Progenitor cell of endocrine pancreas (in vitro differentiated cells): ENCODE measurements around the gene SLC34A2. TPM values are rescaled to one million over a fixed set of nuclear protein-coding genes. Genes with fewer than 3 reads are reported as not detected.
"Not testable (repeated sequence)": the region's sequence is repeated elsewhere in the genome, so short reads cannot be mapped to it uniquely, and the experiment has no call there.

Source experiments
- DNase-seq: peaks from one replicate; pipeline ENCODE4 v3.0.0; 2021; ENCODE audit warnings: low spot score; ENCODE audit not compliant: unreplicated experiment
- H3K27ac Mint-ChIP-seq: 2 replicates; pipeline ENCODE4 v1.8.0; 2021; ENCODE audit warnings: mild to moderate bottlenecking, moderate library complexity, mixed read lengths
- H3K27me3 Mint-ChIP-seq: 2 replicates; pipeline ENCODE4 v1.8.0; 2021; ENCODE audit warnings: mixed read lengths
- H3K36me3 Mint-ChIP-seq: 2 replicates; pipeline ENCODE4 v1.8.0; 2022; ENCODE audit warnings: mixed read lengths; ENCODE audit not compliant: insufficient read depth
- H3K4me1 Mint-ChIP-seq: 2 replicates; pipeline ENCODE4 v1.8.0; 2021; ENCODE audit warnings: low read depth, mixed read lengths
- H3K4me3 Mint-ChIP-seq: 2 replicates; pipeline ENCODE4 v1.8.0; 2021; ENCODE audit warnings: low read depth, mild to moderate bottlenecking, moderate library complexity, mixed read lengths
- H3K9me3 Mint-ChIP-seq: 2 replicates; pipeline ENCODE4 v1.8.0; 2021; ENCODE audit warnings: low read depth, mixed read lengths
- total RNA-seq: library from RNA; stranded (reverse); gene quantifications from 2 replicates; pipeline ENCODE4 v1.2.1, GENCODE V29; 2021
- TF ChIP-seq, protein P1 (sequence below): fragments of 200-600 bp; sonication (generic); IDR thresholded peaks from one replicate; pipeline ENCODE4 v1.5.0; 2021; ENCODE audit warnings: antibody characterized with exemption, mild to moderate bottlenecking; ENCODE audit not compliant: unreplicated experiment

SLC34A2 gene
- total RNA-seq, 1 donor from 2014 or later, result 1.1 TPM

DNA sequence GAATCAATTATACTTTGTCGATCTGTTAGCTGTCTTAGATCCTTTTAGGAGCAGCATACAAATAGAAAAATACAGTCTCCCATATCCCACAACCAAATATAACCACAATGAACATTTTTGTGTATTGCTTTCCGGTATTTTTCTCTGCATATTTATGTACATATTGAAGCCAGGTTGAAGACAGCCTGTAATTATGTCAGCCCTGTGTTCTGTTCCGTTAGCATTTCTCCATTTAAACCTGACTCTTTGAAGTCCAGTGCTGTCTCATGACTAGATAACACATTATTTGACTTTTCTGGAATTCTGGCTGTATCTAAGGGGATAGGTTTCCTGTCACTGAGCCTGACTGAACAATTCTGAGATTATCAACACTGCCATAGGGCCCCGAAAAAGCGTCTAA, 4.0 kb upstream of the SLC34A2 start:
- no peak overlapping the region for H3K4me3 Mint-ChIP-seq
- H3K27ac Mint-ChIP-seq, result no peak overlapping the region
- no peaks in the 10 kb centered on the region for H3K36me3 Mint-ChIP-seq
- H3K27me3 Mint-ChIP-seq, result peaks cover 46% of the 10 kb centered on the region
- TF ChIP-seq, protein P1, sequence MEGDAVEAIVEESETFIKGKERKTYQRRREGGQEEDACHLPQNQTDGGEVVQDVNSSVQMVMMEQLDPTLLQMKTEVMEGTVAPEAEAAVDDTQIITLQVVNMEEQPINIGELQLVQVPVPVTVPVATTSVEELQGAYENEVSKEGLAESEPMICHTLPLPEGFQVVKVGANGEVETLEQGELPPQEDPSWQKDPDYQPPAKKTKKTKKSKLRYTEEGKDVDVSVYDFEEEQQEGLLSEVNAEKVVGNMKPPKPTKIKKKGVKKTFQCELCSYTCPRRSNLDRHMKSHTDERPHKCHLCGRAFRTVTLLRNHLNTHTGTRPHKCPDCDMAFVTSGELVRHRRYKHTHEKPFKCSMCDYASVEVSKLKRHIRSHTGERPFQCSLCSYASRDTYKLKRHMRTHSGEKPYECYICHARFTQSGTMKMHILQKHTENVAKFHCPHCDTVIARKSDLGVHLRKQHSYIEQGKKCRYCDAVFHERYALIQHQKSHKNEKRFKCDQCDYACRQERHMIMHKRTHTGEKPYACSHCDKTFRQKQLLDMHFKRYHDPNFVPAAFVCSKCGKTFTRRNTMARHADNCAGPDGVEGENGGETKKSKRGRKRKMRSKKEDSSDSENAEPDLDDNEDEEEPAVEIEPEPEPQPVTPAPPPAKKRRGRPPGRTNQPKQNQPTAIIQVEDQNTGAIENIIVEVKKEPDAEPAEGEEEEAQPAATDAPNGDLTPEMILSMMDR, result no peak
- peaks cover 9% of the 10 kb centered on the region for H3K4me1 Mint-ChIP-seq
- DNase-seq, result no peak
- no peaks in the 10 kb centered on the region for H3K9me3 Mint-ChIP-seq

DNA sequence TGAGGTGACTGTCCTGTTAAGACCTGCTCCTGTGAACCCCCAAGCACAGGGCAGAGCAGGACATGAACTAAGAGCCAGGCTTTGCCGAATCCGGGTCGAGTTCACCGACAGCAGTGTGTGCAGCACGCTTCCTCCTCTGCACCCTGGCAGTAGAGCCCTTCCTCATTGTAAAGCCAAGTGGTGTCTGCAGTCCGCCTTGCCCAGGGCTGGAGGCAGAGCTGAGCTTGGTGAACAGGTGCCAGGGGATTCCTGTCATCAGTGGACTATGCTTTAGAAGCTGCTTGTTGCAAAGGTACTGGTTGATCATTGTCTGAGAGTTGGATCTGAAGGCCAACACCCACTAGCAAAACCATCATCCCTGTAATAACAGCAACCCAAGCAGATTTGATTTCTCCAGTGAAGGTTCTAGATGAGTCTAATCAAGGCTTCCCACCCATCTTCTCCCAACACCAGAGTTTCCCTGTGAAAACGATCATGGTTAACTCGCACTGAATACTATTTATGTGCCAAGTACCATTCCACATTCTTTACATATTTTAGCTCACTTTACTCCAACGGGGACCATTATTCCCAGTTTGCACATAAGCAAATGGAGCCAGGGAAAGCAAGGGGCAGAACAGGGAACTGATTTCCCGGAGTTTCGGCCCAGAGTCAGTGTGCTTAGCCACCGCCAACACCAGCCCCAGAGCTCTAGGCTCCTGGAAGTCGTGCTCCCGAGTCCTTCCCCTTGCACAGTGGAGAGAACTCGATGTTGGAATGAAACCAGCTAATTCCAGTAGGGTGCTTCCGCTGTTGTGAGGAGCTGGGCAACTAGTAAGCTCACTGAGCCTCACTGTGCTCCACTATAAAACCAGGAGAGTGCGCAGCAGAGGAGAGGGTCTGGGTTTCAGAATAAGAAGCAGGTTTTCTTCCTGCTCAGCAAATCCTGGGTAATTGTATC, 1.4 kb upstream of the SLC34A2 start:
- Mint-ChIP-seq H3K36me3 (no peaks in the 10 kb centered on the region), H3K27me3 (peaks cover 58% of the 10 kb centered on the region), H3K4me1 (peaks cover 9% of the 10 kb centered on the region), H3K9me3 (no peaks in the 10 kb centered on the region), H3K4me3 (no peak overlapping the region), H3K27ac (peak overlapping the region; percentile 23)
- DNase-seq, result no peak
- TF ChIP-seq, protein P1, result no peak

DNA sequence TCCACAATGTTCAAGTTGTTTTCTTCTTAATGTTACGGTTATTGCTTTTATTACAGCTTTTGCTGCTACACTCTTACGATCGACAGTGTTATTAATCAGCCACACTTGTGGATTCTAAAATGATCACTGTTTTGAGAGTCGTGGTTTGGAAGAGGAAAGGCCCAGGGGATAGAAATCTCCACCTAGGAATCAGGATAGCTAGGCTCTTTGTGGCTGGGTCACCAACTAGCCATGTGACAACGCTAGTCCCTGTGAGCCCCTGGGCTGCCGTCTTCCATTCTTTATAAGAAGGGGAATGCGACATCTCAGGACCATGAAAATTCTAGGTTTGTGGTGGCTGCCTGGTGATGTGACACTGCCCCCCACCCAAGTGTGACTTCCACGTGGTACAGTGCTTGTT, 380 bp downstream of the SLC34A2 start:
- TF ChIP-seq, protein P1, result no peak
- Mint-ChIP-seq H3K36me3 (no peaks in the 10 kb centered on the region), H3K27me3 (peaks cover 61% of the 10 kb centered on the region), H3K4me3 (peak overlapping the region; percentile 67), H3K27ac (peak overlapping the region; percentile 84), H3K4me1 (peaks cover 9% of the 10 kb centered on the region), H3K9me3 (no peaks in the 10 kb centered on the region)
- no peak for DNase-seq

DNA sequence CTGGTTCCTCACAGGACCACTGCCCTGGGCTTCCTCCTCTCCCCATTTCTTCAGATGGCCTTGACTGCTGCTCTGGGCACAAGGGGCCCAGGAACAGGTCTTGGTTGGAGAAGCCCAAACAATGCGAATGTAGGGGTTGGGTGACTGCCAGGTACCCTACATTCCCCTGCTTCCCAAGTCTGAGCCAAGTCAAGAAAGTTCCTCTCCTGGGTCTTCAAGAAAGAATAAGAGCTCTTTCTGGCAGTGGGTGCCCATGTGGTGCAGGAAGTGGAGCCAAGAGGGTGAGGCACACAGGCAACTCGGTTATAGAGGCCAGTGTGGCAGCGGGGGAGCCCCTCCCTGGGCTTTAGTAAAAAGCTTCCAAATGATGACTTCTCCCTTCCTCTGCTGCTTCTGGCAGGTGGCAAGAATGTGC, 2.7 kb downstream of the SLC34A2 start:
- Mint-ChIP-seq H3K4me3 (no peak overlapping the region), H3K27me3 (peaks cover 54% of the 10 kb centered on the region), H3K9me3 (no peaks in the 10 kb centered on the region)

DNA sequence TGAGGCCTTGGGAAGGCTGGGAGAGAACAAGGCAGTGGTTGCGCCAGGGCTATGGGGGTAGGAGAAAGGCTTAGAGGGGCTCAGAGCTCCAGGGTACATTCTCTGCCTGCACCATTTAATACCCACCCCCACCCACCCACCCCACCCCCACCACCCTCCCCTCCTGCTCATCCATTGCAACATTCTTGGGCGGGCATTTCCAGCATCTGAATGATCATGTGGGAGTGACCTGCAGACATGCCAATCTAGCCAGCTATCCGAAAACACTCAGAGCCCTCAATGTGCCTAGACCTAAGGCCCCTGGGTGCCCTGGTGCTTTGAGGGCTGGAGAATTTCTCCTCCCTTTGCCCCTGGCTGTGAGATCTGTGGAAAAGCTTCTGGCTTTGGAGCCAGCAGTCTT, 3.1 kb downstream of the SLC34A2 start:
- peaks cover 9% of the 10 kb centered on the region for H3K4me1 Mint-ChIP-seq
- H3K27ac Mint-ChIP-seq, result no peak overlapping the region
- H3K9me3 Mint-ChIP-seq, result no peaks in the 10 kb centered on the region
- DNase-seq, result no peak
- TF ChIP-seq, protein P1, result no peak
- peaks cover 52% of the 10 kb centered on the region for H3K27me3 Mint-ChIP-seq
- H3K36me3 Mint-ChIP-seq, result no peaks in the 10 kb centered on the region
- H3K4me3 Mint-ChIP-seq, result no peak overlapping the region

More for the DNA sequence above, 2.7 kb downstream of the SLC34A2 start:
- no peak overlapping the region for H3K27ac Mint-ChIP-seq
- peaks cover 9% of the 10 kb centered on the region for H3K4me1 Mint-ChIP-seq
- no peaks in the 10 kb centered on the region for H3K36me3 Mint-ChIP-seq
- DNase-seq, result no peak
- TF ChIP-seq, protein P1, result no peak

DNA sequence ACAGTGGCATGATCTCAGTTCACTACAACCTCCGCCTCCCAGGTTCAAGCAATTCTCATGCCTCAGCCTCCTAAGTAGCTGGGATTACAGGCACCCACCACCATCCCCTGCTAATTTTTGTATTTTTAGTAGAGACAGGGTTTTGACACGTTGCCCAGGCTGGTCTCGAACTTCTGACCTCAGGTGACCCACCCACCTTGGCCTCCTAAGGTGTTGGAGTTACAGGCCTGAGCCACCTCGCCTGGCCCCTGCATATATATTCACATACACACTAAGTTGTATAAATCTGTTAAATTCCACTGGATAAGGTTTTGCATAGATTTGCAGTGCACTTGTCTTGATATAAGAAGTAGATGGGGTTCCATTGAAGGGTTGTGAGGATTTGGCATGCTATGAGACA, 5.8 kb downstream of the SLC34A2 start:
- not testable (repeated sequence) for H3K4me1 Mint-ChIP-seq, H3K27ac Mint-ChIP-seq

More for the DNA sequence above, 5.8 kb downstream of the SLC34A2 start:
- H3K9me3 Mint-ChIP-seq, H3K36me3 Mint-ChIP-seq, DNase-seq, H3K4me3 Mint-ChIP-seq: not testable (repeated sequence)
- peaks cover 43% of the 10 kb centered on the region for H3K27me3 Mint-ChIP-seq
